HG03378 (cell line): ENCODE measurements around the gene HS2ST1.
A peak's percentile ranks its signal among the peaks of the same experiment; 100 is the strongest.
"Not testable (repeated sequence)": the region's sequence is repeated elsewhere in the genome, so short reads cannot be mapped to it uniquely, and the experiment has no call there.

Experiments
- ATAC-seq: cut with Tn5 transposase; IDR thresholded peaks from one replicate; pipeline ENCODE4 v1.9.1; 2021; ENCODE audit warnings: mild to moderate bottlenecking, moderate library complexity; ENCODE audit not compliant: unreplicated experiment

Gene HS2ST1

GRCh38 chr1:86914601-86914997, at the start of gene HS2ST1:
TSS of gene HS2ST1 (plus strand) at chr1:86914635.
- ATAC-seq: no peak

- ATAC-seq: peak; percentile 67
These were observed 48.3 kb upstream of the HS2ST1 start for GRCh38 chr1:86865973-86866637.

- ATAC-seq: peak; percentile 25
These were observed 47.8 kb upstream of the HS2ST1 start for GRCh38 chr1:86866665-86867064.

- not testable (repeated sequence) for ATAC-seq
These were observed 47.2 kb upstream of the HS2ST1 start for GRCh38 chr1:86867278-86867677.

- ATAC-seq: no peak
These were observed 46.0 kb upstream of the HS2ST1 start for GRCh38 chr1:86868477-86868876.

- no peak for ATAC-seq
These were observed 43.4 kb upstream of the HS2ST1 start for GRCh38 chr1:86871001-86871400.

- no peak for ATAC-seq
These were observed 42.3 kb upstream of the HS2ST1 start for GRCh38 chr1:86872086-86872485.

- ATAC-seq: no peak
These were observed 38.7 kb upstream of the HS2ST1 start for GRCh38 chr1:86875722-86876121.

- ATAC-seq: peak; percentile 54
These were observed 26.8 kb upstream of the HS2ST1 start for GRCh38 chr1:86887479-86888162.

- ATAC-seq: no peak
These were observed 26.1 kb upstream of the HS2ST1 start for GRCh38 chr1:86888327-86888726.

- ATAC-seq: not testable (repeated sequence)
These were observed 15.0 kb upstream of the HS2ST1 start for GRCh38 chr1:86899401-86899800.

- no peak for ATAC-seq
These were observed 8.6 kb upstream of the HS2ST1 start for GRCh38 chr1:86905875-86906274.

- ATAC-seq: no peak
These were observed 8.0 kb upstream of the HS2ST1 start for GRCh38 chr1:86906419-86906818.

GRCh38 chr1:86912281-86912900, 2.0 kb upstream of the HS2ST1 start:
- no peak for ATAC-seq

GRCh38 chr1:86913399-86913895, 988 bp upstream of the HS2ST1 start:
- ATAC-seq: peak; percentile 28

GRCh38 chr1:86913896-86914600, 387 bp upstream of the HS2ST1 start, which contains the start of gene SELENOF:
TSS of gene SELENOF (minus strand) at chr1:86914126. CDS start at chr1:86914111, 15 bp downstream.
- ATAC-seq: peak; percentile 80

- ATAC-seq: no peak
These were observed 732 bp downstream of the HS2ST1 start for GRCh38 chr1:86914998-86915736.

GRCh38 chr1:86915737-86916235, 1.4 kb downstream of the HS2ST1 start:
- ATAC-seq: no peak

- ATAC-seq: no peak
These were observed 2.3 kb downstream of the HS2ST1 start for GRCh38 chr1:86916752-86917151.

GRCh38 chr1:86922445-86922844, 8.0 kb downstream of the HS2ST1 start:
- ATAC-seq: no peak
